Tibial nerve (tissue), 4 donors: ENCODE measurements around the gene COMTD1. TPM values are rescaled to one million over a fixed set of nuclear protein-coding genes. Genes with fewer than 3 reads are reported as not detected.

Experiments used
- DNase-seq, 2 donors: peaks; one replicate each; pipeline ENCODE4 v3.0.0-alpha.2; 2019; ENCODE audit warnings: low spot score in 2 of 2
- H3K27ac ChIP-seq, 4 donors: fragments of 200-600 bp; sonication (generic) in 3 of 4; one replicate each; pipeline ENCODE4 v1.5.1; 2017 to 2019; ENCODE audit warnings: mild to moderate bottlenecking in 1 of 4
- H3K27me3 ChIP-seq, 2 donors: fragments of 200-600 bp; sonication (generic) in 1 of 2; one replicate each; pipeline versions ENCODE4 v1.5.1 to v1.6.0; 2017 to 2019
- H3K36me3 ChIP-seq, 3 donors: fragments of 200-600 bp; sonication (generic); one replicate each; pipeline ENCODE4 v1.5.1; 2018 to 2019
- H3K4me1 ChIP-seq, 4 donors: fragments of 200-600 bp; sonication (generic) in 3 of 4; one replicate each; pipeline ENCODE4 v1.5.1; 2017 to 2019
- H3K4me3 ChIP-seq, 4 donors: fragments of 200-600 bp; sonication (generic) in 3 of 4; one replicate each; pipeline ENCODE4 v1.5.1; 2017 to 2019; ENCODE audit warnings: mild to moderate bottlenecking in 1 of 4, moderate library complexity in 1 of 4
- H3K9me3 ChIP-seq, 4 donors: fragments of 200-600 bp; sonication (generic) in 3 of 4; one replicate each; pipeline ENCODE4 v1.5.1; 2017 to 2019
- EP300 ChIP-seq, 2 donors: sonication (generic); formaldehyde crosslinking; IDR thresholded peaks; one replicate each; pipeline ENCODE4 v1.6.1; 2017; ENCODE audit warnings: antibody characterized with exemption in 2 of 2, mild to moderate bottlenecking in 1 of 2
- POLR2A ChIP-seq, 2 donors: fragments of 450-650 bp; IDR thresholded peaks; one replicate each; pipeline ENCODE4 v1.6.1; 2017; ENCODE audit warnings: antibody characterized with exemption in 2 of 2, mild to moderate bottlenecking in 2 of 2, moderate library complexity in 2 of 2
- WGBS, 2 donors: methylation state at CpG; one replicate each; pipeline ENCODE4 v1.1.5; 2018; 5-methylcytosine and 5-hydroxymethylcytosine counted together
- total RNA-seq, 4 donors: library from RNA; depleted of rRNA; stranded (reverse); fragments of >200 nt; gene quantifications; one replicate each; pipeline ENCODE4 v1.1.0, GENCODE V29; 2016
- TF ChIP-seq, protein P1 (sequence below), 5 experiments: fragments of 200-600 bp in 3 of 5; fragments of 450-650 bp in 2 of 5; sonication (generic) in 3 of 5; IDR thresholded peaks; one replicate each; pipeline ENCODE4 v1.5.1; 2016 to 2019; ENCODE audit warnings: antibody characterized with exemption in 5 of 5, mild to moderate bottlenecking in 3 of 5, moderate library complexity in 2 of 5

The COMTD1 gene
- total RNA-seq, 4 donors from 2014 or later: 18.1 to 47.4 (median 31.6) TPM

DNA sequence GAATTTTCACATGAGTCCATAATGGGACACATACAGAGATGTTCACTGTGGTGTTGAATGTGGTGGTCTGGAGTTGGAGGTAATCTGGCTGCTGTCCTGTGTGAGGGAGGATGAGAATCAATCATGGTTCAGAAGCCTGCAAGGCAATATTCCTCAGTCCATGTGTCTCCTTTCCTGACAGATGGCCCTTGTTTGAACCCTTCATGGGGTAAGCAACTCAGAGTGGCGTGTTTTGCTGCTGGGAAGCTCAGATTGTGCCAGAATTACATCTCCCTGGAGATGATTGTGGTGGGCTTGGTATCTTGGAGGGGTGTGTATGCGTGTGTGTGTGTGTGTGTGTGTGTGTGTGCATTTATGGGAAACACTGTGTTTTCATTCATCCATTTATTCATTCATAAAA lies 44.5 kb upstream of the COMTD1 start:
- no peak for TF ChIP-seq POLR2A (IDR thresholded peaks at IDR 0.05)
- Histone ChIP-seq H3K27ac (no peak overlapping the region), H3K9me3 (no peaks in the 10 kb centered on the region), H3K27me3 (peaks cover 0 to 3% of the 10 kb centered on the region in 2 donors), H3K36me3 (no peaks in the 10 kb centered on the region), H3K4me1 (peaks cover 0 to 19% (median 2%) of the 10 kb centered on the region in 4 donors), H3K4me3 (no peak overlapping the region)
- no peak for DNase-seq
- 44 to 66% methylated on average over 2 of the region's 2 CpGs for WGBS, 2 donors

DNA sequence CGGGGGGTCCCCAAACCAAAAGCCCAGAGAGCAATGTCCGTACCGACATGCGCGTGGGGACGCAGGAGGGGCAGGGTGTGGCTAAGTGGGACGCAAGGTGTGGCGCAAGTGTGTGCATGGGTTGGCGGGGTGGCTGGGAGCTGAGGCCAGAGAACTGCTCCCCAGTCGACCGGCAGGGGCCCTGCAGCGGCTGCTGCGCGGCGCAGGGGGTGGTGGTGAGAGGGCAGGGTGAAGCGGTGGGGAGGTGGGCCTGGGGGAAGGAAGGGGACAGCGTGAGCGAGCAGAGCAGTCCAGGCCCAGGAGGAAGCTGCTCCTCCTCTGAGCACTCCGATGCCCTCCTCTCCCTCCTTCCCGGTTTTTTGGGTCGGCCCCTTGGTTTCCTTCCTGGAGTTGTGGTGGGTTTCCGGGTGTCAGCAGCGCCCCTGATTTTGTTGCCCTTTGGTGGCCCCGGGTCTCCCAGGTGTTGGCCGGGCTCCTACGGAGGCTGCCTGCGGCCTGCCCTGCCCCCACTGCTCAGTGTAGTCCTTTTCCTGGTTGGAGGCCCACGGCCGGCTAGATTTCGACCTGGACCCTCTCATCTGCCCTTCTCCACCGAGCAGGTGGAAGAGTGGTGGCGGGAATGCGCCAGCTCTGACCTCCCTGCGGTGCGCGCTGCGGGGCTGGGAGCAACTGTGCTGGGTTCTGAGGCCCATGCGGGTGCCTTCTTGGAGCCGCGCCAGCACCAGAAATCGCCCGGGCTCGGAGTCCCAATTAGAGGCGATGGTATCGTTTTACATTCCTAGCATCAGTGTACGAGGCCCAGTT lies 40.5 kb upstream of the COMTD1 start:
- Histone ChIP-seq H3K4me3 (peak overlapping the region in 1 of 4 donors; percentile 20), H3K4me1 (no peaks in the 10 kb centered on the region), H3K9me3 (no peaks in the 10 kb centered on the region), H3K27me3 (peaks cover 0 to 3% of the 10 kb centered on the region in 2 donors), H3K36me3 (no peaks in the 10 kb centered on the region), H3K27ac (peak overlapping the region in 1 of 4 donors; percentile 37)
- 44 to 61% methylated on average over 35 to 44 of the region's 46 CpGs for WGBS, 2 donors
- no peak for TF ChIP-seq POLR2A (IDR thresholded peaks at IDR 0.05)
- TF ChIP-seq, protein P1, sequence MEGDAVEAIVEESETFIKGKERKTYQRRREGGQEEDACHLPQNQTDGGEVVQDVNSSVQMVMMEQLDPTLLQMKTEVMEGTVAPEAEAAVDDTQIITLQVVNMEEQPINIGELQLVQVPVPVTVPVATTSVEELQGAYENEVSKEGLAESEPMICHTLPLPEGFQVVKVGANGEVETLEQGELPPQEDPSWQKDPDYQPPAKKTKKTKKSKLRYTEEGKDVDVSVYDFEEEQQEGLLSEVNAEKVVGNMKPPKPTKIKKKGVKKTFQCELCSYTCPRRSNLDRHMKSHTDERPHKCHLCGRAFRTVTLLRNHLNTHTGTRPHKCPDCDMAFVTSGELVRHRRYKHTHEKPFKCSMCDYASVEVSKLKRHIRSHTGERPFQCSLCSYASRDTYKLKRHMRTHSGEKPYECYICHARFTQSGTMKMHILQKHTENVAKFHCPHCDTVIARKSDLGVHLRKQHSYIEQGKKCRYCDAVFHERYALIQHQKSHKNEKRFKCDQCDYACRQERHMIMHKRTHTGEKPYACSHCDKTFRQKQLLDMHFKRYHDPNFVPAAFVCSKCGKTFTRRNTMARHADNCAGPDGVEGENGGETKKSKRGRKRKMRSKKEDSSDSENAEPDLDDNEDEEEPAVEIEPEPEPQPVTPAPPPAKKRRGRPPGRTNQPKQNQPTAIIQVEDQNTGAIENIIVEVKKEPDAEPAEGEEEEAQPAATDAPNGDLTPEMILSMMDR (IDR thresholded peaks at IDR 0.05): no peak
- no peak for TF ChIP-seq EP300 (IDR thresholded peaks at IDR 0.05)
- no peak for DNase-seq

DNA sequence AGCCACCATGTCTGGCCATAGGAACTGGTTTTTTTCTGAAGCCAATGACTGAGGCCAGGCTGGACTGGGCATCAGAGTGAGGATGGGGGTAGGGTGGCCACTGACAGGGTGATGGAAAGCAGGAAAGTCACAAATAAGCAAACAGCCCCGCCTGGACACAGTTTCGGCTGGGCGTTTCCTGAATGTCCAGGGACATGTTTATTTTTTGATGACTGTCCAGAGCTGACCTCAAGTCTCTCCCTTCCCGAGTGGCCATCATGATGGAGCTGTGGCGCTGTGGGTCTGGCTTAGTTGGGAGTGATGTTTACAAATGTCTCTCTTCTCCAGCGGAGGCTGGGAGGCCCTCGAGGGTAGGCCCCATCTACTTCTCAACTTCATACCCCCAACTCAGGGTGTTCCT lies 37.1 kb upstream of the COMTD1 start:
- TF ChIP-seq, protein P1 (IDR thresholded peaks at IDR 0.05): no peak
- TF ChIP-seq EP300 (IDR thresholded peaks at IDR 0.05) (no peak), POLR2A (IDR thresholded peaks at IDR 0.05) (no peak)
- peaks cover 0 to 3% of the 10 kb centered on the region in 2 donors for H3K27me3 ChIP-seq
- no peak overlapping the region for H3K27ac ChIP-seq
- DNase-seq: no peak
- no peaks in the 10 kb centered on the region for H3K36me3 ChIP-seq
- no peak overlapping the region for H3K4me3 ChIP-seq
- 34 to 40% methylated on average over 6 to 7 of the region's 7 CpGs for WGBS, 2 donors
- no peaks in the 10 kb centered on the region for H3K4me1 ChIP-seq
- no peaks in the 10 kb centered on the region for H3K9me3 ChIP-seq

DNA sequence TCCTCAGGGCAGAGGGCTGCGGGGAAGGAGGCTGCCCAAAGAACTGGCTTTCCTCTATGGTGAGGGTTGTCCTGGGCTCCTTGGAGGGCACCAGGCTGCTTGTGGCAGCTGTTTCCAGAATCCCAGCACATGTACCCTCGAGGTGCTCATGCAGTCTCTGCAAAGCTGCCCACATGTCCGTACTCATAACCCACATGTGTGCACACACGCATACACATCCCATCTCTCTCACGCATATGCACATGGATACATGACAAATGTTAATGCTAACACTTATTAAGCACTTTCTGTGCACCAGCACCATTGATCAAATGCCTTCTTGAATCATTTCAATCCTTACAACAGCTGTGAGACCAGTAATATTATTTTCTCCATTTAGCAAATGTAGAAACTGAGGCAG lies 36.3 kb upstream of the COMTD1 start:
- no peak for DNase-seq
- Histone ChIP-seq H3K36me3 (no peaks in the 10 kb centered on the region), H3K27ac (no peak overlapping the region), H3K9me3 (no peaks in the 10 kb centered on the region), H3K4me3 (no peak overlapping the region), H3K27me3 (peaks cover 0 to 3% of the 10 kb centered on the region in 2 donors), H3K4me1 (no peaks in the 10 kb centered on the region)
- WGBS, 2 donors: 84 to 90% methylated on average over 5 of the region's 5 CpGs
- TF ChIP-seq POLR2A (IDR thresholded peaks at IDR 0.05): no peak
- no peak for TF ChIP-seq EP300 (IDR thresholded peaks at IDR 0.05)
- TF ChIP-seq, protein P1 (IDR thresholded peaks at IDR 0.05): no peak

DNA sequence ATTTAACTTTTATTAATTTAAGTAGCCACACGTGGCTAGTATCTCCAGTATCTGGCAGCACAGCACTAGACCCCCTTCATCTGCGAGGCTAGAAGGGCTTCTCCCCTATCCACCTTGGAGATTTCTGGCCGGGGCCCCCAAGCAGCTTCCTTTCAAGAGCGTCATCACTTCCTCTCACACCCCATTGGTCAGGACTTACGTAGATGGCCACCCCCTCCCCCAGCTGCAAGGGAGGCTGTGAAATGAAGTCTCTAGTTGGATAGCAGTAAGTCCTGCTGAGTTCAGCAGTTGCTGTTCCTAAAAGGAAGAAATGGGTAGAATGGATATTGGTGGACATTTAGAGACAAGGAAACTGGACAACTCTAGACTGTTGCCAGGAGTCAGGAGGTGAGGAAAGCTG lies 33.8 kb upstream of the COMTD1 start:
- no peak for DNase-seq
- WGBS, 2 donors: 75 to 89% methylated on average over 5 of the region's 5 CpGs
- Histone ChIP-seq H3K9me3 (no peaks in the 10 kb centered on the region), H3K36me3 (no peaks in the 10 kb centered on the region), H3K4me3 (no peak overlapping the region), H3K27me3 (no peaks in the 10 kb centered on the region), H3K4me1 (no peaks in the 10 kb centered on the region), H3K27ac (no peak overlapping the region)
- no peak for TF ChIP-seq EP300 (IDR thresholded peaks at IDR 0.05)
- TF ChIP-seq POLR2A (IDR thresholded peaks at IDR 0.05): no peak
- TF ChIP-seq, protein P1 (IDR thresholded peaks at IDR 0.05): no peak
